HG03457 (cell line): ENCODE results near the gene FBL.
"Not testable (repeated sequence)": the region's sequence is repeated elsewhere in the genome, so short reads cannot be mapped to it uniquely, and the experiment has no call there.

Experiments used
- ATAC-seq: cut with Tn5 transposase; IDR thresholded peaks from one replicate; pipeline ENCODE4 v1.9.1; 2021; ENCODE audit warnings: moderate number of reproducible peaks; ENCODE audit not compliant: unreplicated experiment

Gene FBL

GRCh38 chr19:39877488-39877887 is 31.3 kb upstream of the FBL start:
- not testable (repeated sequence) for ATAC-seq

GRCh38 chr19:39876486-39876885 is 30.3 kb upstream of the FBL start:
- ATAC-seq: not testable (repeated sequence)

DNA sequence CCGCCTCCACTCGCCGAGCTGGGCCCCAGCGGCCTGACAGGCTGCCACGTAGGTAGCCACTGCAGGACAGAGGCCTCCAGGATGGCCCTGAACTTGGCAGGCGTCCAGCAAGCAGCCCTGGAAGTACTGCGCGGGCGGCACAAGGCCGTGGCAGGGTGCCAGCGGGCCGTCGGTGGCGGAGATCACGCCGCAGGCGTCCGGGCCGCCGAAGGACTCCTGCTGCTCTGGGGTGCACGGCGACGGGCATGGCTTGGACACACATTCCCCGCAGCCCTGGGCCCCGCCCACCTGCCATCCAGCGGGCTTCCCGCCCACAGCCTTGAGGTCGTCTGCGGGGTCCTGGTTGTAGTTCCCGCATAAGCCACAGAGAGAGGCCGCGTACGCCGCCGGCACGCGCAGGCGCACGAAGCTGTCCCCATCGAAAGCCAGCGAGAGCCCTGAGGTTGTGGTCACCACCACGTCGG is 29.3 kb upstream of the FBL start:
- not testable (repeated sequence) for ATAC-seq

GRCh38 chr19:39874404-39874803 is 28.2 kb upstream of the FBL start:
- no peak for ATAC-seq

DNA sequence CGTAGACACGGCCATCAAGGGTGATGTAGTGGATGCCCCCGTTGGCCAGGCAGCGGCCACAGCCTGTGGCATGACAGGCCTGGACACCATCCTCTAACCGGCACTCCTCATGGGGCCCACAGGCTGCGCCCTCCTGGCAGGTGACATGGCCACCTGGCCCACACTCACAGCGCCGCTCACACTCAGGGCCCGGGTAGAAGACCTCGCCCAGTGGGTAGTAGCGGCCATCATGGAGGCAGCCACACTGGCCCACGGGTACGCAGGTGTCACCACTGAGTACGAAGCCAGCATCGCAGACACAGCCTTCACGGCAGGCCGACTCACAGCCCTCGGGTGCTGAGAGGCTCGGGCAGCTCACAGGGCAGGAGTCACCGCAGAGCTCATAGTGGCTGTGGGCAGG is 27.2 kb upstream of the FBL start:
- no peak for ATAC-seq

GRCh38 chr19:39871886-39872866 is 26.0 kb upstream of the FBL start:
- no peak for ATAC-seq

GRCh38 chr19:39871362-39871761 is 25.2 kb upstream of the FBL start:
- ATAC-seq: no peak

- ATAC-seq: no peak
These were observed 24.2 kb upstream of the FBL start for GRCh38 chr19:39870171-39870971.

- no peak for ATAC-seq
These were observed 21.8 kb upstream of the FBL start for GRCh38 chr19:39867952-39868351.

- no peak for ATAC-seq
These were observed 21.0 kb upstream of the FBL start for GRCh38 chr19:39867133-39867532.

DNA sequence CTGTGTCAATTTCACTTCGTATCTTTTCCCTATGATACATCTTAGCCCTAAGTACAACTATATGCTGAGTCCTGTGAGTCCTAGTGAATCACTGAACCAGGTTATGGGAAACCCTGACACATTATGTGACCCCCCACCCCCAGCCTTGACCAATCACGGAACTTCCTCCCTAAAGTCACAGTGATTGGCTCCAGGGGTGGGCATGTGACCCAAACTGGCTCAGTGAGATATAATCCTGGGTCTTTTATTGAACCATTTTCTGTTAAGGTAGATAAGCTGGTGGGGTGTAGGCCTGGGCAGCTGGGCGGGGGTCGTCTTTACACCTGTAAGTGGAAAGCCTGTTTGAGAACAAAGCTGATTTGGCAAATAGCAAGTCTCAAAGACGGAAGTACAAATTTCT is 19.8 kb upstream of the FBL start:
- ATAC-seq: no peak

DNA sequence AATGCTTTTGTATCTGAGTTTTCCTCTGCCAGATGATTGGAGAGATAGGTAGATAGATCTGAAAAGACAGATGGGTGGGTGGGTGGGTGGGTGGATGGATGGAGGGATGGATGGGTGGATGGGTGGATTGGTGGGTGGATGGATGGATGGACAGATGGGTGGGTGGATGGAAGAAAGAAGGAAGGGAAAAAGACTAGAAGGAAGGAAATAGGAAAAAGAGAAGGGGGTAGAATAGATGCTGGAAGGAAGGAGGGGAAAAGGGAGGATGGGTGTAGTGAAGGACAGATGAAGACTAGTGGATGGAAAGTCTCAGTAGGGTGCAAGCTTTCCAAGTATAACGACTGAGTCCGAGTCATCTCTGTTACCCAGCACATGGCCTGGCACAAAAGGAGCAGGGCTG is 19.0 kb upstream of the FBL start:
- ATAC-seq: no peak

DNA sequence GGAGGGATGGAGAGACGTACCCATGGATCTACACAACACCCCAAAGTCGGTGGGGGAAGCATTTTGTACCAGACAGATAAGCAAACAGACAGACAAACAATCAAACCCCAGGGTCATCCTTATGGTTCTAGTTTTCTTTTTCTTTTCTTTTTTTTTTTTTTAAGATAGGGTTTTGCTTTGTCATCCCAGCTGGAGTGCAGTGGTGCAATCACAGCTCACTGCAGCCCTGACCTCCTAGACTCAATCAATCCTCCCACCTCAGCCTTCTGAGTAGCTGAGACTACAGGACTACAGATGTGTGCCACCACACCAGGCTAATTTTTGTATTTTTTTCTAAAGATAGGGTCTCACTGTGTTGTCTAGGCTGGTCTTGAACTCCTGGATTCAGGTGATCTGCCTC is 17.9 kb upstream of the FBL start:
- no peak for ATAC-seq

- ATAC-seq: no peak
These were observed 12.4 kb upstream of the FBL start for GRCh38 chr19:39858541-39858940.

DNA sequence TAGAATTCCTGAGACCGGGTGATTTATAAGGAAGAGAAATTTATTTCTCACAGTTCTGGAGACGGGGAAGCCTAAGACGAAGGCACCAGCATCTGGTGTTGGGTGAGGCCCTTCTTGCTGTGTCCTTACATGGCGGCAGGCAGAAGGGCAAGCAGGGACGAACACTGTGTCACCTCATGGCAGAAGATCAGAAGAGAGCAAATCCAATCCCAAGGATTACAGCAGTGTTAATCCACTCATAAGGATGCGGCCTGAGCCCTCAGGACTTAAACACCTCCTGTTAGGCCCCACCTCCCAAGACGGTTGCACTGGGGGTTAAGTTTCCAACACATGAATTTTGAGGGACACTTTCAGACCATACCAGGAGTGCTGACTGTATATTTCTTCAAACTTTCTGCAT is 6.7 kb upstream of the FBL start:
- no peak for ATAC-seq

GRCh38 chr19:39850892-39851291 is 4.7 kb upstream of the FBL start:
- no peak for ATAC-seq

DNA sequence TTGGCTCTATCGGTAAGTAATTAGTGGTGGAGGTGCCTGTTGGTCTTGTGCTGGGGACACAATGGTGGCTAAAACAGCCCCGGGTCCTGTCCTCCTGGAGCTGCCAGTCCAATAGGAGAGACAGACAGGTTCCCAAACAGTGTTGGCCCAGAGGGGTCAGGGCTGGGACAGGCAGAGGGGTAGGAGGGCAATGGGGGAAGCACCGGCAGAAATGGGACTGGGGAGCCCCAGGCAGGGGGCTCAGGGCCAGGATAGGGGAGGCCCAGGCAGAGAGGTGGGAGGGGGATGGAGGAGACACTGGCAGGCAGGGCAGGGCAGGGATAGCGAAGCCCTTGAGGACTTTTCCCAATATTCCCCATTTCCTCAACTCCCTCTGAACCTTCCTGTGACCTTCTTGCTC is 2.2 kb upstream of the FBL start:
- no peak for ATAC-seq

- no peak for ATAC-seq
These were observed 1.3 kb upstream of the FBL start for GRCh38 chr19:39847525-39847924.

GRCh38 chr19:39846678-39847486 is 703 bp upstream of the FBL start:
- ATAC-seq: no peak

GRCh38 chr19:39845584-39845932 is 621 bp downstream of the FBL start:
- no peak for ATAC-seq

GRCh38 chr19:39845172-39845571 is 1.0 kb downstream of the FBL start:
- no peak for ATAC-seq
